Large intestine (tissue), 3 donors: Measurements from ENCODE around the gene ATXN7. TPM values are rescaled to one million over a fixed set of nuclear protein-coding genes. Genes with fewer than 3 reads are reported as not detected.

Source experiments
- DNase-seq, 2 donors: peaks; one replicate each; pipeline versions ENCODE4 v3.0.0 to v3.0.0-alpha.2; 2013
- H3K27ac ChIP-seq: one replicate; pipeline ENCODE4 v1.5.1; 2013; ENCODE audit warnings: low read length
- H3K27me3 ChIP-seq: 2 replicates; pipeline ENCODE4 v1.6.1; 2013; ENCODE audit warnings: low read length; ENCODE audit not compliant: control insufficient read depth, insufficient read depth
- H3K36me3 ChIP-seq: 2 replicates; pipeline ENCODE4 v1.6.1; 2013; ENCODE audit warnings: low read length; ENCODE audit not compliant: control insufficient read depth, insufficient read depth
- H3K4me1 ChIP-seq: one replicate; pipeline ENCODE4 v1.6.1; 2013; ENCODE audit warnings: low read length; ENCODE audit not compliant: control insufficient read depth, insufficient read depth
- H3K4me3 ChIP-seq: one replicate; pipeline ENCODE4 v1.5.1; 2013; ENCODE audit warnings: low read length
- H3K9me3 ChIP-seq: one replicate; pipeline ENCODE4 v1.6.1; 2013; ENCODE audit warnings: mild to moderate bottlenecking, low read depth, low read length, moderate library complexity; ENCODE audit not compliant: control insufficient read depth
- WGBS: methylation state at CpG from one replicate; pipeline ENCODE4 v1.1.5; 2013; ENCODE audit warnings: low lambda C conversion rate; ENCODE audit not compliant: insufficient coverage; 5-methylcytosine and 5-hydroxymethylcytosine counted together
- polyA plus RNA-seq: library from polyadenylated mRNA; unstranded; fragments of 120-200 nt; gene quantifications from one replicate; pipeline ENCODE4 v1.2.1, GENCODE V29; 2013

ATXN7 gene
- polyA plus RNA-seq, 1 donor, result 21.0 TPM

GRCh38 chr3:63914312-63914711 lies 50.6 kb downstream of the ATXN7 start:
- Histone ChIP-seq H3K36me3 (peaks cover 26% of the 10 kb centered on the region), H3K27me3 (no peaks in the 10 kb centered on the region), H3K27ac (no peak overlapping the region), H3K9me3 (no peaks in the 10 kb centered on the region), H3K4me3 (no peak overlapping the region), H3K4me1 (peaks cover 7% of the 10 kb centered on the region)
- peak in 1 of 2 donors; percentile 27 for DNase-seq
- 100% methylated on average over 2 of the region's 5 CpGs for WGBS

GRCh38 chr3:63918321-63918720 lies 54.7 kb downstream of the ATXN7 start:
- Histone ChIP-seq H3K36me3 (peaks cover 42% of the 10 kb centered on the region), H3K9me3 (no peaks in the 10 kb centered on the region), H3K27me3 (no peaks in the 10 kb centered on the region), H3K4me1 (peaks cover 2% of the 10 kb centered on the region), H3K4me3 (no peak overlapping the region), H3K27ac (no peak overlapping the region)
- no peak for DNase-seq

- H3K9me3 ChIP-seq, result no peaks in the 10 kb centered on the region
- no peak for DNase-seq
- H3K4me1 ChIP-seq, result no peaks in the 10 kb centered on the region
- H3K27ac ChIP-seq, result no peak overlapping the region
- H3K27me3 ChIP-seq, result no peaks in the 10 kb centered on the region
- peaks cover 57% of the 10 kb centered on the region for H3K36me3 ChIP-seq
- H3K4me3 ChIP-seq, result no peak overlapping the region
- no CpG with 5 or more reads among the region's 5 CpGs for WGBS
Measured at GRCh38 chr3:63920001-63920400, 56.3 kb downstream of the ATXN7 start.

GRCh38 chr3:63921741-63922482 lies 58.2 kb downstream of the ATXN7 start:
- no peak for DNase-seq
- Histone ChIP-seq H3K27ac (no peak overlapping the region), H3K9me3 (no peaks in the 10 kb centered on the region), H3K4me1 (no peaks in the 10 kb centered on the region), H3K4me3 (no peak overlapping the region), H3K36me3 (peaks cover 66% of the 10 kb centered on the region), H3K27me3 (no peaks in the 10 kb centered on the region)
- WGBS, result no CpG with 5 or more reads among the region's 6 CpGs

GRCh38 chr3:63922491-63923199 lies 59.0 kb downstream of the ATXN7 start:
- H3K4me1 ChIP-seq, result no peaks in the 10 kb centered on the region
- H3K27ac ChIP-seq, result no peak overlapping the region
- no peak for DNase-seq
- no CpG with 5 or more reads among the region's 2 CpGs for WGBS
- no peaks in the 10 kb centered on the region for H3K9me3 ChIP-seq
- peaks cover 64% of the 10 kb centered on the region for H3K36me3 ChIP-seq
- H3K4me3 ChIP-seq, result no peak overlapping the region
- no peaks in the 10 kb centered on the region for H3K27me3 ChIP-seq

- H3K36me3 ChIP-seq, result peaks cover 48% of the 10 kb centered on the region
- DNase-seq, result no peak
- H3K9me3 ChIP-seq, result no peaks in the 10 kb centered on the region
- no peaks in the 10 kb centered on the region for H3K27me3 ChIP-seq
- H3K4me1 ChIP-seq, result no peaks in the 10 kb centered on the region
- no peak overlapping the region for H3K27ac ChIP-seq
- no peak overlapping the region for H3K4me3 ChIP-seq
- WGBS, result 100% methylated on average over 1 of the region's 4 CpGs
Measured at GRCh38 chr3:63926309-63926708, 62.6 kb downstream of the ATXN7 start.

- no peak for DNase-seq
- H3K4me1 ChIP-seq, result no peaks in the 10 kb centered on the region
- H3K9me3 ChIP-seq, result no peaks in the 10 kb centered on the region
- H3K36me3 ChIP-seq, result peaks cover 41% of the 10 kb centered on the region
- no peak overlapping the region for H3K27ac ChIP-seq
- 85% methylated on average over 2 of the region's 10 CpGs for WGBS
- no peaks in the 10 kb centered on the region for H3K27me3 ChIP-seq
- H3K4me3 ChIP-seq, result no peak overlapping the region
Measured at GRCh38 chr3:63927422-63928280, 64.0 kb downstream of the ATXN7 start.

- DNase-seq, result no peak
- no peaks in the 10 kb centered on the region for H3K9me3 ChIP-seq
- H3K4me3 ChIP-seq, result no peak overlapping the region
- no peak overlapping the region for H3K27ac ChIP-seq
- no peaks in the 10 kb centered on the region for H3K4me1 ChIP-seq
- H3K36me3 ChIP-seq, result peaks cover 12% of the 10 kb centered on the region
- H3K27me3 ChIP-seq, result no peaks in the 10 kb centered on the region
- 25% methylated on average over 1 of the region's 3 CpGs for WGBS
Measured at GRCh38 chr3:63931290-63931689, 67.6 kb downstream of the ATXN7 start.

GRCh38 chr3:63932509-63933212 lies 69.0 kb downstream of the ATXN7 start:
- H3K27ac ChIP-seq, result no peak overlapping the region
- no peak for DNase-seq
- no peaks in the 10 kb centered on the region for H3K27me3 ChIP-seq
- peaks cover 5% of the 10 kb centered on the region for H3K36me3 ChIP-seq
- H3K4me3 ChIP-seq, result no peak overlapping the region
- H3K4me1 ChIP-seq, result peaks cover 6% of the 10 kb centered on the region
- WGBS, result 100% methylated on average over 1 of the region's 3 CpGs
- no peaks in the 10 kb centered on the region for H3K9me3 ChIP-seq

GRCh38 chr3:63933459-63933858 lies 69.8 kb downstream of the ATXN7 start:
- Histone ChIP-seq H3K4me3 (no peak overlapping the region), H3K9me3 (no peaks in the 10 kb centered on the region), H3K27me3 (no peaks in the 10 kb centered on the region), H3K27ac (no peak overlapping the region), H3K36me3 (peaks cover 5% of the 10 kb centered on the region), H3K4me1 (peaks cover 8% of the 10 kb centered on the region)
- DNase-seq, result no peak
- WGBS, result no CpG with 5 or more reads among the region's 1 CpG
